ENCODE data around the gene GFOD1. TPM values are rescaled to one million over a fixed set of nuclear protein-coding genes. Genes with fewer than 3 reads are reported as not detected.

Gene GFOD1
- total and polyA plus RNA-seq, 10 of the 15 experiments (the other 5 are each of a cell fraction or from before 2014, with no cell fraction given), result 6.5 to 41.4 (median 16.0) TPM

DNA sequence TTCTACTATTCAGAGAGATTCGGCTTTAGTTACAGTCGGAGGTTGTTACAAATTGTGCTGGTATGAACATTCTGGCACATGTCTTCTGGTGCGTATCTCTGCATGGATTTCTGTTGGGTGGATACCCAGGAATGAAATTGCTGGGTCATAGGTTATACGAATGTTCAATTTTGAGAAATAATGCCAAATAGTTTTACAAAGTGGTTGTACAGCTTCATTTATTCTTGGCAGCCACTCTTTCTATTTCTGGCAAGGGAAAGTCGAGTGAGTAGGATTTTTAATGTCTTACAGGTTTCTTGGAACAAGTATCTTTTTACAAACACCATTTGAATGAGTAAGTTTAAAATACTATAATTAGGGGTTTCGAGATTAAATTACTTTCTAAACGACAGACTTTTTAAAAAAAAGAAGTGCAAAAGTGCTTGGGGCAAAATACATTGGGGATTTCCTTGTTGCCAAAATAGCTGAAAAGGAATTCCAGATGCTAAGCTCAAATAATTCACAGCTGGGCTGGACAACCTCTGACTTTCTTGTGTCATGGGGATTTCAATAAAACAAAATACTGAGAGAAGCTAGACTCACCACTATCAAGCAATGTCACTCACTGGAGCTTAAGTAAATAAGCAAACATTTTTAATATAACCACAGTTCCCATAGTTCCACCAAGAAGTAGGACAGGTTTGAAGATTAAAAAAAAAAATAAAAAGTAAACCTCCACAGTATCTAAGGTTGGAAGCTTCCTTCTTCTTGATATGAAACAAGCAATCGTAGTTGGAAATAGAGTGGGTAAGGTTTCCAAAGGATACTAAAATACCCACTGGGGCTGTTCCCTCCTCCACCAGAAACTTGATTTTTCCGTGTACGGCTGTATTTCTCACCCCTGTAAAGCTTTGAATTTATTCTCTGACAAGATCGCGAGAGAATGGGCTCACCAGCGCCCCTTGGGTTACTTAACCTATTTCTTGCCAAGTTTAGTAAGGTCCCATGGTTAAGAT lies 21.6 kb upstream of the GFOD1 start:
- no peak overlapping the region for H3K27ac ChIP-seq (ENCODE audit: control insufficient read depth, insufficient read depth)
- ChIA-PET SMC1A (ENCODE audit: uncharacterized antibody, unreplicated experiment) (interaction anchor here (0.6 to 2.2 kb wide), 6 partner anchors 29 to 900 kb away, joined by 3 to 5 read pairs (median 4); no protein-coding TSS in a partner anchor), RAD21 (ENCODE audit: unreplicated experiment) (interaction anchor here (0.9 kb wide), 1 partner anchor 77 kb away, joined by 3 read pairs; no protein-coding TSS in a partner anchor), CTCF (interaction anchor here (0.7 to 1.1 kb wide), 2 partner anchors 12 to 151 kb away, joined by 4 read pairs; no protein-coding TSS in a partner anchor), POLR2A (no interaction called here)
- no peaks in the 10 kb centered on the region; the same call in 2 of the 3 replicates for H3K9me3 ChIP-seq (replicated peaks; ENCODE audit: control insufficient read depth, insufficient read depth, low read length)
- no TSS peak for BruUV-seq (replicated peaks)
- ATAC-seq (no peak), FAIRE-seq (no peak), DNase-seq (ENCODE audit: low read depth, low spot score) (no peak)
- H3K4me1 ChIP-seq (ENCODE audit: control insufficient read depth, insufficient read depth, low read length), result no peaks in the 10 kb centered on the region
- H3K4me2 ChIP-seq (ENCODE audit: control insufficient read depth, insufficient read depth), result peak overlapping the region; percentile 60; the same call in 1 of the 2 replicates
- WGBS (ENCODE audit: insufficient coverage, insufficient replicate concordance, low lambda C conversion rate, missing lambda C conversion rate), result 44% methylated on average over 13 of the region's 13 CpGs
- in situ Hi-C loops (cut with MboI) (no loop called here), intact Hi-C loops (cut with micrococcal nuclease; ENCODE audit: unreplicated experiment) (no loop called here)
- H3K36me3 ChIP-seq (ENCODE audit: control insufficient read depth in 2 of 2, insufficient read depth in 2 of 2, low read length in 1 of 2), result no peaks in the 10 kb centered on the region
- H2AFZ ChIP-seq (ENCODE audit: control insufficient read depth, low read depth, low read length), result peak overlapping the region; percentile 47
- no peaks in the 10 kb centered on the region for H4K20me1 ChIP-seq (ENCODE audit: control insufficient read depth, insufficient read depth)
- H3K27me3 ChIP-seq (replicated peaks in 1 of 2; ENCODE audit: control insufficient read depth in 2 of 2, insufficient read depth in 2 of 2, low read length in 1 of 2), result no peaks in the 10 kb centered on the region
- peak; percentile 54; the same call in 1 of the 2 replicates for TF ChIP-seq MEF2A (IDR thresholded peaks at IDR 0.05; ENCODE audit: insufficient read depth, low read depth, low read length)
- TF ChIP-seq, protein P1, sequence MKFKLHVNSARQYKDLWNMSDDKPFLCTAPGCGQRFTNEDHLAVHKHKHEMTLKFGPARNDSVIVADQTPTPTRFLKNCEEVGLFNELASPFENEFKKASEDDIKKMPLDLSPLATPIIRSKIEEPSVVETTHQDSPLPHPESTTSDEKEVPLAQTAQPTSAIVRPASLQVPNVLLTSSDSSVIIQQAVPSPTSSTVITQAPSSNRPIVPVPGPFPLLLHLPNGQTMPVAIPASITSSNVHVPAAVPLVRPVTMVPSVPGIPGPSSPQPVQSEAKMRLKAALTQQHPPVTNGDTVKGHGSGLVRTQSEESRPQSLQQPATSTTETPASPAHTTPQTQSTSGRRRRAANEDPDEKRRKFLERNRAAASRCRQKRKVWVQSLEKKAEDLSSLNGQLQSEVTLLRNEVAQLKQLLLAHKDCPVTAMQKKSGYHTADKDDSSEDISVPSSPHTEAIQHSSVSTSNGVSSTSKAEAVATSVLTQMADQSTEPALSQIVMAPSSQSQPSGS (IDR thresholded peaks at IDR 0.05; ENCODE audit: low read length), result no peak
- no peak for TF ChIP-seq MTA3 (IDR thresholded peaks at IDR 0.05; ENCODE audit: borderline replicate concordance, low read length)
- TF ChIP-seq FOXM1 (IDR thresholded peaks at IDR 0.05; ENCODE audit: low read depth, low read length), result 0 out of 2 replicates have a peak, but pooled peaks have one; percentile 22
- no peak for TF ChIP-seq RAD51 (IDR thresholded peaks at IDR 0.05)
- no peak overlapping the region for H3K9ac ChIP-seq (ENCODE audit: control insufficient read depth, insufficient read depth, low read length)
- H3K79me2 ChIP-seq (ENCODE audit: control insufficient read depth, insufficient read depth, low read length), result no peaks in the 10 kb centered on the region
- H3K4me3 ChIP-seq, result no peak overlapping the region

Measured in GM12878 (cell line).